GM19351 (cell line): ENCODE data around the gene MUSTN1.

Source experiments
- ATAC-seq: cut with Tn5 transposase; IDR thresholded peaks from one replicate; pipeline ENCODE4 v1.9.1; 2021; ENCODE audit warnings: mild to moderate bottlenecking, moderate library complexity; ENCODE audit not compliant: unreplicated experiment

MUSTN1 gene

DNA sequence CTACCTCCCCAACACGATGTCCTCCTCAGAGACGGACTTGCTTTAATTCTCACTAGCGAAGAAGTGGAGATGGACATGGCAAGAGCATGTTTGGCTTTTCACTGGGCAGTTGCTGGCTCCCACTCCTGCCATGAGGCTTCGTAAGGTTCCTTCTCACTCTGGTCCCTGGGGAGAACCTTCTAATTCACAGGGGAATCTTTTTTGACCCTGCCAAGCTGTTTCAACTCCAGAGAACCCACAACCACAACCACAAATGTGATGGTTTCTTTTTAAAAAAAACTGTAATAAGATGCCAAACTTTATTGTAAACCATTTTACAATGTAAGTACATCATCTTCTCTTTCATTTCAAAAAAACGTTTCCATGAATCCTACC is 1.6 kb upstream of the MUSTN1 start:
- ATAC-seq: no peak

DNA sequence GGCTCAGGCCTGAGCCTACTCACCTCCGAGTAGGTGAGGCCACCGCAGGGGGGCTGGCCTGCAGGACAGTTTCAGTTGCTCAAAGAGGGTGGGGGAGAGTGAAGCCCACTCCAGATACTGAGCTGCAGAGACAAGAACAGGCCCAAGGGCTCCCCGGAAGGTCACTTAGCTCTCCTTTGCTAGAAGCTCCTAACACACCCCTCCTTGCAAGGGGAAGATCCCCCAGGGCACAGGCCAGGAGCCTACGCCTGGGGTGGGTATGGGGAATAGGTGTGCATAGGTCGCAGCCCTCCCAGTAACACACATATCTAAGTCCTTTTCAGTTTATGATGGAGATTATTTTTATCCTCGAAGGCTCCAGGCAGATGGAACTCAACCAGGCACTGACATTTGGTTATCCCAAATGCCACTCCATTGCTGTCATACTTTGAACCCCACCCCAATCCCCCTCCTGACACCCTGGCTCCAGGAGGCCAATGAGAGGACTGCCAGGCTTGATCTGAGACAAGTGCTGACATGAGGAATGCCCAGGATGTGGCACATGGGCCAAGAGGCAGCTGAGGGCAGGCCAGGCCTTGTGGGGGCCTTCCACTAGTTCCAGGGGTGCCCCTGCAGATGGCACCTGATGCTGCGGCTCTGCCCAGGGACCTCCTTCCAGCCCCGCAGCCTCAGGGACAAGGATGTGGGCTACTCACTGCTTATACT is 1.1 kb upstream of the MUSTN1 start:
- ATAC-seq: no peak

DNA sequence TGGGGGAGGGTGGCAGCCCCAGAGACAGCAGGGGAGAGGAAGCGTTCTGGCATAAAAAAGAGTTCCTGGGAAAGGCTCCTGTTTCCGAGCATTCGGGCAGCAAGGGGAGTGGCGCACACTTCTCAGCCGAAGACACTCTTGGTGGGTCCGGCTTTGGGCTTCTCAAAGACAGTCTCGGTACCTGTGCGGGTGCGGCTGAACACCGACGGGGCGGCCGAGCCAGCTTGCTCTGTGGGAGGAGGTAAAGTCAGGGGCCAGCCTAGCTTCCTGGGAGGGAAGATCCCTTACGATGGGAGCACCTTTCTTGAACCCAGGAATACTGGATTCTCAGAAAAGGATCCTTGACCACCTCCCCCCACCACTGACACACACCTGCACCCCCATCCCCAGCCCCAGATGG is 1.6 kb downstream of the MUSTN1 start:
- ATAC-seq: no peak

DNA sequence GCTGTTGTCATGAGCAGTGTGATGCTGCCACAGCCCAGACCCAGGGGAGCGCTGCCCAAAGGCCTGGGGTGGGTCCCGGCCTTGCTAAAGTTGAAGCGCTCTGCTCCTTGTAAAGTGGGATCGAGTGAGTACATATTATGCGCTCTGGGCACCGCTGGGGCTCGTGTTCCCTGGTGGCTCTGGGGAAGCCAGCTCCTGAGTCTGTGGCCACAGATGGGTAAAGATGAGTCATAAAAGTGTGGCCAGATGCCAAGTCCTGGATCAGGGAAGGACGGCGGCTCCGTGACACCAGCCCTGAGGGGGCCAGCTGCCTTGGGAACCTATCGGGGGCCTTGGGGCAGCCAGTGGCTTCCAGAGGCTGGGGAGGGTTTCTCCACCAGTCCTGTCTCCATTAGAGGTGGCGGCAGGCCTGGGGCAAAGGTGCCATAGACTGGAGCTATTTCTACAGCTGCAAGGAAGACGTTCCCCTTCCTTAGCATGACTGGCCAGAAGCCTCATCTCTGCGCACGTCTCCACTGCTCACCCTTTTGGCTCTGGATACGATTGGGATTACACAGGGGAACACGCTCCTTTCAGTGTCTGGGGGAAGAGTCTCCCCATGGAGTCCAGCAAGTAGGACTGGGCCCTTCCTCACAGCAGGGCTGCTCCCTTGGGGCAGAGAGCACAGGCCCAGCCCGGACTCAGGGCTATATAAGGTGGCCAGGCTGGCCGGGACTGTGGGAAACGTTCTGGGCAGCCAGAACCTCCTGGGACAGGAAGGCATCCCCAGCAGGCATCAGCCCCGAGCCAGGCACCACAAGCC is 3.1 kb downstream of the MUSTN1 start:
- no peak for ATAC-seq

DNA sequence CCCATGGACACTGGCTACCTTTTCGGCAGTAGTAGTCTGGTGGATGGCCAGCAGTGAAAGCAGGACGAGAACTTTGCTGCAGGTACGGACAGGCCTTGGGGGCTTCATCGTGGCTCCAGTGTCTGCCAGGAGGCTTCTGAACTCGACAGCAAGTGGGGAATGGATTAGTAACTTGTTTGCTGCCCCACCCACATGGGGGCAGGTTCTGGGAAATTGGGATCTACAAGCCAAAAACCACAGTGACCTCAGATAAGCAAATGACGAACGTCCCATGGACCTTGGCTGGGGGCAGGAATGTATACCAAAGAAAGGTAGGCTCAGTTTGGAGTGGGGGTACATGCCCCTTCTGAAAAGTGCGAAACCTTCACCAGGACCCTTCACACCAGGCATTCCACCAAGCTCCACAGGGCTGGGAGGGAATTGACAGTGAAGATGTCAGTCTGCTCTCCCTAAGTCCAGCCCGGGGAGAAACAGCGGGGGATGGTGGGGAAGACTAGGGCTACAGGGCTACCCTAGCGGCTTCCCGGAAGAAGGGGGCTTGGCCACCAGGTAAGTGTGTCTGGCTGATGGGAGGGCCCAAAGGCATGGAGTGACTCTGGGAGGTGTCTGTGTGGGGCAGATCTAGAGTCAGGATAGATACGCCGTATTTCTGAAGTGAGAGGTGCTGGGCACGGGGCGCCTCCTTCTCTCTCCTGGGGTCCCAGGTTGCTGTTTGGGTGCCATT is 4.1 kb downstream of the MUSTN1 start, which contains the start of gene ITIH4:
TSS of gene ITIH4 (minus strand) at position 138 of the 724 bp plus-strand sequence. CDS start at position 108, 30 bp downstream.
- no peak for ATAC-seq

DNA sequence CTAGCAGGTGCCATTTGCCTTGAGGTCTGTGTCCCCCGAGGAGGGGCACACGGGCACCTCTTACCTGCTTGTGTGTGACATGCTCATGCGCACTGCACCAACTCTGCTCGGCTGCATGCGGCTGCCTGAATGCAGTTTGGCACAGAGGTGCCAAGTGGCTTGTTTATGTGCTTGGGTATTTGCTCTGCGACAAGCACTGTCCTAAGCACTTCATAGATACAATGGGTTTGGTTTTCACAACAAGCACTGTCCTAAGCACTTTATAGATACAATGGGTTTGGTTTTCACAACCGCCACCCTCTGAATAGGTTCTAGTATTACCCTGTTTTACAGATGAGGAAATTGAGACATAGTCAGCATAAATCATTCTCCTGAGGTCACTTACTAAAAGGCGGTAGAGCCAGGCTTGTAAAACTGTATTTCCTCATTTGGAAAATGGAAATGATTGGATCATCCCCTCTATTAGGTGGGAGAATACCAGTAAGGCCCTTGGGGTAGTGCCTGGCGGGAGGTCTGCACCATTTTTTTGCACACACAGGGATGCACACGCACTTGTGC is 4.8 kb downstream of the MUSTN1 start:
- no peak for ATAC-seq

DNA sequence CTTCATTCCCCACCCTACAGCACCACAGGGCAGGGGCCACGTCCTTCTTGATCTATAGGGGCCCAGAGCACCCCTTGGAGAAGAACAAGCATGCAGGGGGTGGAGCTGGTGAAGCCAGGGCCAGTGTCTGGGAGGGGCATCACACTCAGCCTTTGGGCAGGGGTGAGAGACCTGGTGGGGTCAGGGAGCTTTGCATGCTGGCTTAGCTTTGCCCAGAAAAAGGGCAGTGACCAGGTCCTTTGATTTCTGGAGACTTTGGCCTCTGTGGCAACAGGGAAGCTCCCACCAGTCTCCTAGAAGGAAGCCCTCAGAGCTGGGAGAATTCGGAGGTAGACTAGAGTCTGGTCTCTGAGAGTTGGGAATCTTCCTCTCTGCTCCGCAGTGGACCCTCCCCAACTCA is 5.3 kb downstream of the MUSTN1 start:
- no peak for ATAC-seq

DNA sequence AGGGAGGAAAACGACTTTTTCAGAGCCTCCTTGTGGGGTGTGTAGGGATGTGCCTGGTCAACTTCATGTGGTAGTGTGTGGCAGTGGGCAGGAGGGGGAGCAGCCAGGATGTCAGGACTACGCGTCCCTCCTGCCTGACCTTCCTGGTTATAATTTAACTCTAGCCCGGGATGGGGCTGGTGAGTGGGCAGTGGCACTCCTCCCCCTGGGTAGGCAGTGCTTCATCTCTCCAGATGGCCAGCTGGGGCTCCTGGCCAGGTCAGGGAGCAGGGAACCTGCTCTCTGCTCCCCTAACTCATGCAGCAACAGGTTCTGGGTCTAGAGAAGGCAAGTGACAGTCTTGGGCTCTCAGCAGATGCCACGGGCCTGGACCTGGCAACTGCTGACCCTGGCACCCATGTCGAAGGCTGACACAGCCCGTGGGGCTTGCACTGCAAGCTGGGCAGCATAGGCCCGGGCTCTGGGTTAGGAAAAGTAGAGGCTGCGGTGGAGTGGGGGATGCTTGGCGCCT is 6.9 kb downstream of the MUSTN1 start:
- no peak for ATAC-seq

DNA sequence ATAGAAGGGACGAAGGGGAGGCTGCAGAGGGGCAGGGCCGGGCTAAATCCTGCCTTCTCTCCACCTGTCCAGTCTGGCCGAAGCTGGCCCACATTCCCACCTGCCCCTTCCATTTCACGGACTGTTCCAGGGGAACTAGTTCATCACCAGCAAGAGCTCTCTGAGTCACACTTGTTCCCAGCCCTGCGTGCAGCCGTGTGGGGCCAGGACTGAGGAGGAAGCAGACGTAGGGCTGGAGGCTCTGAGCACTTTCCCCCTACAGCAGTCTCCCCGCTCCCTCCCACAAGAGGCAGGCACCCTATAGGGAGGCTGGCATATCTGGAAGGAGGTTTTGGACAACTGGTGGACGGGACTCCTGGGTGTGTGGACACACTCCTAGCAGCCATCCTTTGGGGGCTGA is 7.4 kb downstream of the MUSTN1 start:
- ATAC-seq: no peak

DNA sequence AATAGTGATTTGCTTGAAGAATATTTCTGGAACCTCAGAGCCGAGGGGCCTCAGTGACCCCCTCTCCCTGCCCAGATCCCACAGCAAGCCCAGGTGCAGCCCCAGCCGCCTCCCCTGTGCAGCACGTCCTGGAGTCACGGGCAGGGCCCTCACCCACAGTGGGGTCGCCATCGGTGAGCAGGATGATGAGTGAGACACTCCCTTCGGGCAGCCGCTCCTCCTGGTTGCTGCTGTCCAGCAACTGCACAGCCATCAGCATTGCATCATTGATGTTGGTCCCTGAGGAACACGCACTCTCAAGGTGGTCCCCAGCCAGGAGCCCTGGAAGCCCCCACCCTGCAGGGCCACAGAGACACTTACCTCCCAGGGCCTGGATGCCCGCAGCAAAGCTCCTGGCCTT is 10.8 kb downstream of the MUSTN1 start:
- ATAC-seq: no peak

DNA sequence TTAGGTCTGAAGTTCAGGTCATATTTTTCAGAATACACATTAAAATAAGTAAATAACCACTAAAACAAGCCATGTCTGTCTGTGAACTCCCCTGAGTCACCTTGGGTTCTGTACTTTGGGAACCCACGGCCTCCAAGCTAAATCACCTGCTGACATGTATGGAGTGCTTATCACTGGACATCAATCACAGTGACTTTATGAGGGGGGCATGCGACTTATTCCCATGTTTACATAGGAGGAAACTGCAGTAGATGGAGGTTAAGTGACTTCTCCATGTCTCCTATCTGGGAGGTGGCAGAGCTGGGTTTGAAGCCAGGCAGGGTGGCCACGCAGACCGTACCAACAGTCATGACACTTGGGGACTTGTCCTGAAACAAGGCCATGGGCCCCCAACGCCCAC is 12.5 kb downstream of the MUSTN1 start:
- no peak for ATAC-seq

DNA sequence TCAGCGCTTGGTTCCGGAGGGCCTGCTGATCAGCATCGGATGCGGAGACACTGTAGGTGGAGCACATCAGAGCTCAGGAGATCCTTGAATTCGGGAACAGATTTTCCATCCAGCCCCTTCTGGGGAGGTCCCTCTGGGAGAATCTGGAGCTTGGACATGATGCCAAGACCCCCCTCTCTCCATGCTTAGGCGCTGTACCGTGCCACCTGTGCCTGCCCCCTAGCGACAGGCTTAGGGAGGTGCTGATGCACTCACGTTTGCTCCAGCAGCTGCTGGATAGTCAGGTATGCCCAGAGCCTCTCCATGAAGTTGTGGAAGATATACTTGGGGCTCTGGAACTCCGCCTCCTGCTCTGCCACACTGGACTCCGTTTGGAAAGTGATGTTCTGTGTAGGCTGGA is 14.1 kb downstream of the MUSTN1 start:
- ATAC-seq: no peak

DNA sequence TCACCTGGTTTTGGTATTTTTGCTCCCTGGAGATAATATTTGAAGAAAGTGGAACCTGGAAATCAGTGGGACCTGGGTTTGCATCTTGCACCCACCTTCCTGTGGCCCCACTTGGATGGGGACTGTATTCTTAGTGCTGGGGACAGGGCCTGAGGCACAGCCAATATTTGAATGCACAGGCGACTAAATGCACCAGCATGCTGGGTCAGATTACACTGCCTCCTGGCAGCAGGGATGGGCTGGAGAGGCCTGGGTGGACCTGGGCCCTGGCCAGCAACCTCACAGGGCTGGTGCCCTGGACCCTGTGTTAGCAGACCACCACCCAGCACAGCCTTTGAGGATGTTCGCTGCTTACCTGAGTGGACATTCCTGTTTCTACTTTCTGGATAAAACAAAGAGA is 14.9 kb downstream of the MUSTN1 start:
- no peak for ATAC-seq

DNA sequence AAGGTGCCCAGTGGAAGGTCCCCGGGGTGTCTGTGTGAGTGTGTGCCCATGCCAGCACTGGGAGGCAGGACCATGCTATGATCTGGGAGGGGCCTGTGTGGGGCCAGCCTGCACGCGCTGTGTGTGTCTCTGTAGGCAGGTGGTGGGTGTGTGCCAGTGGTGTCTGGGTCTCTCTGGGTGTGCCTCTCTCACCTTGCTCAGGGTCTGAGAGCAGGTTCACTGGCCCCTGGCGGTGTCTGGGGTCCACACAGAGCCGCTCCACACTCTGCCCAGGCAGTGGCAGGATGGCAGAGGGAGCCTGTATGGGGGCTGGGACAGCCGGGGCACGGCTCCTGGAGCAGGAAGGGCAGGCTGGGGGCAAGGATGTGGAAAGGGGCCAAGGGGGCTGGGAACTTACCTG is 17.0 kb downstream of the MUSTN1 start:
- no peak for ATAC-seq

DNA sequence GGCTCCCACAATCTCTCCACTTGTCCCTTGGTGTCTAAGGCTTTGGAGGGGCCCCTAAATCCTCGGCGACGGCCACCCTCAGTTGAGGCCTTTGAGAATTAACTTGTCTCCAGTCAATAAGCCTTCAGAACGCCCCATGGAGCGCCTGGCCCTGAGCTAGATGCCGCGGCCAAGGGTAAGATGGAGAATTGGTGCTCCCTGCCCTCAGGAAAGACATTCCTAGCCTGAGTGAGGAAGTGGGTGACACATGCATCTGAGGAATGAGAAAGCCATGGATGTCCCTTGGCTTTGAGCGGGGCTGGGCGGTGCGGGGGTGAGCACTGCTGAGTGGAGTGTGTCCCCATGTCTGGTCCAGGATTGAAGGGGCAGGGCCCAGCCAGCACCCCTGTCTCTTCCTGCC is 17.6 kb downstream of the MUSTN1 start:
- no peak for ATAC-seq

DNA sequence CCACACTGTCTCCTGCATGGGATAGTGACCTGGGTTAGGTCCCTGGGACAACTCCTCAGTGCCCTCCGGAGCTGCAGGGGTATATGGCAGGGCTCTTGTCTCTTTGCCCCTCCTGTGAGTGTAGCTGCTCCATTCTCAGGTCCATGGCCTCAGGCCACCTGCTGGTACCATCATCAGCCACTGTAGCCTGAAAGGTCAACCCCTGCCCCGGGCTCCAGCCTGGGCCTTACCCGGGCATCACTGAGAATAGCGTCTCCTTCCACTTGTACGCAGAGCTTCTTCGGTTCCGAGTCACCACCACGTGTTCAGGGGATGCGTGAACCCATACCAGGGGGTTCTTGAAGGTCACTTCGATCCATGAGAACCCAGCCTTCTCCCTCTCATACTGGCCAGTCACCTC is 18.2 kb downstream of the MUSTN1 start:
- ATAC-seq: no peak

DNA sequence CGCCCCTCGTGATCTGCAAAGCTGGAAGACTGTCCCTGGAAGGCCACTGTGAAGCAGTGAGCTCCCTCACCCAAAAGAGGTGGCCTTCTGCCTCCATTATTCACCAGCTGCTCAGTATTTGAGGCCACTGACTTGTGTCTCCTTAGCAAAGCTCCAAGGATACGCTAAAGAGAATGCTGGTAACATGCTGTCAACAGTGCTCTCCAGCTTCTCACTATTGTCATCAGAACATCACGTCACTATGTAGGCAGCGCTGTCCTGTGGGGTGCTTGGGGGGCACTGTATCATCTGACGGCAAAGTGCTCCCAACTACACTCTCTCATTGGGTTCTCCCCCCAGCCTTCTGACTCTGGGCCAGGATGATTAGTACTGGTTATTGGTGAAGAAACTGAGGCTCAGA is 18.6 kb downstream of the MUSTN1 start:
- no peak for ATAC-seq

DNA sequence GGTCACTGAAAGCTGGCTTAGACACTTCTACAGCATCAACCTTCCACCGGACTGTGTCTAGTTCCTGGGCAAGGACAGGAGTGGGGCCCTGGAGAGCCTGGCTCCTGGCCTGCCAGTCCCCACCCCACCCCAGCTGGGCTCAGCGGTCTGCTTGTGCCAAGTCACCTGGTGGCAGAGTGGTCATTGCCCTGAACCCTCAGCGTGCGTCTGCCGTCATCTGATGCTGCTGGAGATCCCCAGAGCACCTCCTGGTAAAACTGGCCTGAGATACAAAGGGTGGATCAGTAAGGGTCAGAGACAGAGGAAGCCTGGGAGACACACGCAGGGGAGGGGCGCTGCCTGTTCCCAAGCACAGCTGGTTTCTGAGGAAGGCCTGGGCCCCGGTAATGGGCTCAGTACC is 21.0 kb downstream of the MUSTN1 start:
- no peak for ATAC-seq

DNA sequence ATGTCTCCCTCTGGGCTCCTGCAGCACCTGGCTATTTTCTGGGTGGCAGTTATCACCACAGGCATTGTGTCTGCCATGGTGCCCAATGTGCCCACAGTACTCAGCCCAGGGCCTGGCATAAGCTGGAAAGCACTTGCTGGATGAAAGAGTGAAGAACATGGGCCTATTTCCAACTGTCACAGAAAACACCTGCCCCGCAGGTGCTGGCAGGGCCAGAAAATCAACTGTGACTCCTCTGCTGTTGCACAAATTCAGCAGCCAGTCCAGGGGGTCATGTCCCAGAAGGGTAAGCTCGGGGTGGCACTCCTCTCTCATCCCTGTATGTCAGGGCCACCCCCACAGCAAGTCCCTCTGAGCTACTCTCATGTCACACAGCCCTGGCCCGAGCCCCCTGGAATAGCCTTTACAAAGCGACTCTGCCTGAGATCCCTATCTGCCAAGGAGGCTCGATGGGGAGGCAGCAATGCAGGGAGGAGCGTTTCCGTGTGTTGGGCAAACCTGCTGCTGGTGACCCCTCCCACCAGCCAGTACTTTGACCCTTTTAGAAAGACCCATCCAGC is 23.3 kb downstream of the MUSTN1 start:
- ATAC-seq: no peak

DNA sequence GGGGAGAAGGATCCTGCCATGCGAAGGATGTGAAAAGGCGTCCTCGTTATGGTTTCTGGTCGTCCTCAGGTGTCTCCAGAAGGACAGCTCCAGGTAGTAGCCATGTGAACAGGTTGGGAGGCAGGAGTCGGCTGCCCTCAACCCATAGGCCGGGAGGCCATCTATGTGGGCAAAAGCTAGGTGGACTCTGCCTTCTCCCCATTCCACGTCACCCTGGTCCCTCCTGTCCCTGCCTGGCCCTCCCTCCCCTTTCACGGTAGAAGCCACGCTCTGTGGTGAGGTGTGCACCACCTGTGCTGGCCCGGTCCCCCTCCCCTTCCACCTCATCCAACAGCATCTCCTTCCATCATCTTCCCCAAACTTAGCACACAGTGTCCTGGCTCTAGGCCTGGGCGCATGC is 23.9 kb downstream of the MUSTN1 start:
- ATAC-seq: no peak
